B cell (primary cell): Measurements from ENCODE around the gene OLFM2.

Source experiments
- CTCF ChIP-seq: fragments of 200-600 bp; IDR thresholded peaks from one replicate; pipeline ENCODE4 v1.8.0; 2022; ENCODE audit warnings: antibody characterized with exemption, mild to moderate bottlenecking
- EZH2 ChIP-seq: IDR thresholded peaks from 2 replicates; pipeline ENCODE4 v1.6.1; 2012; ENCODE audit warnings: borderline replicate concordance, low read depth, mild to moderate bottlenecking, moderate library complexity, low read length; ENCODE audit not compliant: insufficient read depth, poor library complexity, severe bottlenecking

GRCh38 chr19:9970481-9970880 lies 34.2 kb upstream of the OLFM2 start:
- TF ChIP-seq CTCF (no peak), EZH2 (no peak)
